Astrocyte (in vitro differentiated cells and primary cell): ENCODE measurements around the gene IST1. TPM values are rescaled to one million over a fixed set of nuclear protein-coding genes. Genes with fewer than 3 reads are reported as not detected.

Experiments
- DNase-seq: peaks from one replicate; pipeline ENCODE4 v3.0.0-alpha.2; 2010; ENCODE audit warnings: low read depth
- FAIRE-seq: peaks from 2 replicates; lab custom pipeline; 2011; peaks lifted over from hg19 to GRCh38; lab: Jason Lieb, UNC
- H2AFZ ChIP-seq: 2 replicates; pipeline ENCODE4 v1.6.0; 2012; ENCODE audit warnings: low read depth, low read length, inconsistent platforms
- H3K27ac ChIP-seq: 2 replicates; pipeline ENCODE4 v1.5.1; 2011; ENCODE audit warnings: low read depth, low read length, inconsistent platforms
- H3K27me3 ChIP-seq: 2 replicates; pipeline ENCODE4 v1.6.0; 2011; ENCODE audit warnings: low read length, inconsistent platforms; ENCODE audit not compliant: insufficient read depth
- H3K36me3 ChIP-seq: 2 replicates; pipeline ENCODE4 v1.5.1; 2011; ENCODE audit warnings: low read length, inconsistent platforms; ENCODE audit not compliant: insufficient read depth
- H3K4me1 ChIP-seq: 2 replicates; pipeline ENCODE4 v1.5.1; 2011; ENCODE audit warnings: low read length, inconsistent platforms; ENCODE audit not compliant: insufficient read depth
- H3K4me2 ChIP-seq: 2 replicates; pipeline ENCODE4 v1.6.0; 2012; ENCODE audit warnings: low read length, inconsistent platforms
- H3K4me3 ChIP-seq: 2 replicates; pipeline ENCODE4 v1.5.1; 2011; ENCODE audit warnings: low read depth, mild to moderate bottlenecking, low read length, inconsistent platforms; ENCODE audit not compliant: insufficient read depth
- H3K79me2 ChIP-seq: 2 replicates; pipeline ENCODE4 v1.6.0; 2012; ENCODE audit warnings: mild to moderate bottlenecking, low read length, inconsistent platforms; ENCODE audit not compliant: insufficient read depth
- H3K9ac ChIP-seq: 2 replicates; pipeline ENCODE4 v1.6.0; 2012; ENCODE audit warnings: mild to moderate bottlenecking, low read length, inconsistent platforms
- H3K9me3 ChIP-seq: 2 replicates; pipeline ENCODE4 v1.5.1; 2012; ENCODE audit warnings: low read depth, mild to moderate bottlenecking, low read length, inconsistent platforms; ENCODE audit not compliant: insufficient read depth
- H4K20me1 ChIP-seq: 2 replicates; pipeline ENCODE4 v1.6.0; 2012; ENCODE audit warnings: low read length, inconsistent platforms; ENCODE audit not compliant: insufficient read depth
- H3K27ac Mint-ChIP-seq: one replicate; pipeline ENCODE4 v1.8.0; 2021; ENCODE audit warnings: mild to moderate bottlenecking, mixed read lengths; ENCODE audit not compliant: unreplicated experiment
- H3K27me3 Mint-ChIP-seq: one replicate; pipeline ENCODE4 v1.8.0; 2021; ENCODE audit warnings: low read depth, mixed read lengths; ENCODE audit not compliant: unreplicated experiment
- H3K36me3 Mint-ChIP-seq: one replicate; pipeline ENCODE4 v1.8.0; 2021; ENCODE audit warnings: low read depth, mixed read lengths; ENCODE audit not compliant: unreplicated experiment
- H3K4me1 Mint-ChIP-seq: one replicate; pipeline ENCODE4 v1.8.0; 2021; ENCODE audit warnings: low read depth, mixed read lengths; ENCODE audit not compliant: unreplicated experiment
- H3K4me3 Mint-ChIP-seq: one replicate; pipeline ENCODE4 v1.8.0; 2021; ENCODE audit warnings: mild to moderate bottlenecking, moderate library complexity, mixed read lengths; ENCODE audit not compliant: unreplicated experiment
- H3K9me3 Mint-ChIP-seq: one replicate; pipeline ENCODE4 v1.8.0; 2021; ENCODE audit warnings: mild to moderate bottlenecking, mixed read lengths; ENCODE audit not compliant: unreplicated experiment
- CTCF ChIP-seq: IDR thresholded peaks from 2 replicates; pipeline ENCODE4 v1.5.1; 2011; ENCODE audit warnings: low read depth, mild to moderate bottlenecking, inconsistent platforms, low read length, moderate library complexity; ENCODE audit not compliant: insufficient read depth
- EZH2 ChIP-seq: IDR thresholded peaks from 2 replicates; pipeline ENCODE4 v1.6.1; 2012; ENCODE audit warnings: mild to moderate bottlenecking, low read length, inconsistent platforms; ENCODE audit not compliant: insufficient read depth
- total RNA-seq: library from RNA; stranded (reverse); gene quantifications from 2 replicates; pipeline ENCODE4 v1.2.1, GENCODE V29; 2021

Gene IST1
- total RNA-seq, 1 donor from 2014 or later = 241 TPM

- FAIRE-seq (no peak), DNase-seq (no peak)
- H3K4me1 ChIP-seq = peaks cover 9% of the 10 kb centered on the region
- Mint-ChIP-seq H3K4me1 (peaks cover 3% of the 10 kb centered on the region), H3K4me3 (no peak overlapping the region), H3K9me3 (no peaks in the 10 kb centered on the region), H3K36me3 (peaks cover 7% of the 10 kb centered on the region), H3K27me3 (no peaks in the 10 kb centered on the region), H3K27ac (no peak overlapping the region)
- peaks cover 11% of the 10 kb centered on the region for H4K20me1 ChIP-seq
- H3K9ac ChIP-seq = no peak overlapping the region
- no peak overlapping the region for H2AFZ ChIP-seq
- H3K4me2 ChIP-seq = no peak overlapping the region
- no peak overlapping the region for H3K4me3 ChIP-seq
- no peak for TF ChIP-seq EZH2
- no peak for TF ChIP-seq CTCF
- H3K79me2 ChIP-seq = no peaks in the 10 kb centered on the region
- no peak overlapping the region for H3K27ac ChIP-seq
- H3K9me3 ChIP-seq = no peaks in the 10 kb centered on the region
- peaks cover 18% of the 10 kb centered on the region for H3K36me3 ChIP-seq
- H3K27me3 ChIP-seq = no peaks in the 10 kb centered on the region
Observed at GRCh38 chr16:71878911-71879310, 16.4 kb upstream of the IST1 start.

- DNase-seq (no peak), FAIRE-seq (no peak)
- H3K4me3 ChIP-seq = no peak overlapping the region
- no peak overlapping the region for H3K9ac ChIP-seq
- H3K4me3 Mint-ChIP-seq = no peak overlapping the region
- peaks cover 7% of the 10 kb centered on the region for H3K36me3 Mint-ChIP-seq
- no peaks in the 10 kb centered on the region for H3K9me3 Mint-ChIP-seq
- H3K9me3 ChIP-seq = no peaks in the 10 kb centered on the region
- H3K27me3 Mint-ChIP-seq = no peaks in the 10 kb centered on the region
- H4K20me1 ChIP-seq = peaks cover 11% of the 10 kb centered on the region
- no peak overlapping the region for H3K4me2 ChIP-seq
- H3K27ac ChIP-seq = no peak overlapping the region
- H2AFZ ChIP-seq = no peak overlapping the region
- H3K4me1 Mint-ChIP-seq = peaks cover 3% of the 10 kb centered on the region
- peaks cover 9% of the 10 kb centered on the region for H3K4me1 ChIP-seq
- H3K27me3 ChIP-seq = no peaks in the 10 kb centered on the region
- H3K79me2 ChIP-seq = no peaks in the 10 kb centered on the region
- H3K27ac Mint-ChIP-seq = peak overlapping the region; percentile 21
- peaks cover 18% of the 10 kb centered on the region for H3K36me3 ChIP-seq
- TF ChIP-seq EZH2 = no peak
- no peak for TF ChIP-seq CTCF
Observed at GRCh38 chr16:71880176-71880575, 15.2 kb upstream of the IST1 start.

GRCh38 chr16:71882505-71883167, 12.7 kb upstream of the IST1 start:
- peak; percentile 46 for DNase-seq
- peak overlapping the region; percentile 38 for H3K27ac ChIP-seq
- H3K4me1 Mint-ChIP-seq = peaks cover 3% of the 10 kb centered on the region
- H2AFZ ChIP-seq = peak overlapping the region; percentile 67
- no peaks in the 10 kb centered on the region for H3K27me3 ChIP-seq
- H3K9me3 ChIP-seq = no peaks in the 10 kb centered on the region
- no peak for FAIRE-seq
- peak overlapping the region; percentile 89 for H3K4me3 Mint-ChIP-seq
- no peaks in the 10 kb centered on the region for H3K27me3 Mint-ChIP-seq
- peaks cover 11% of the 10 kb centered on the region for H4K20me1 ChIP-seq
- peak overlapping the region; percentile 100 for H3K4me2 ChIP-seq
- peaks cover 9% of the 10 kb centered on the region for H3K4me1 ChIP-seq
- no peaks in the 10 kb centered on the region for H3K79me2 ChIP-seq
- H3K9me3 Mint-ChIP-seq = no peaks in the 10 kb centered on the region
- peaks cover 7% of the 10 kb centered on the region for H3K36me3 Mint-ChIP-seq
- H3K9ac ChIP-seq = peak overlapping the region; percentile 91
- peak overlapping the region; percentile 58 for H3K27ac Mint-ChIP-seq
- peaks cover 16% of the 10 kb centered on the region for H3K36me3 ChIP-seq
- TF ChIP-seq CTCF (peak; percentile 99), EZH2 (no peak)
- peak overlapping the region; percentile 96 for H3K4me3 ChIP-seq
